ENCODE results near the gene ZNF362.

DNA sequence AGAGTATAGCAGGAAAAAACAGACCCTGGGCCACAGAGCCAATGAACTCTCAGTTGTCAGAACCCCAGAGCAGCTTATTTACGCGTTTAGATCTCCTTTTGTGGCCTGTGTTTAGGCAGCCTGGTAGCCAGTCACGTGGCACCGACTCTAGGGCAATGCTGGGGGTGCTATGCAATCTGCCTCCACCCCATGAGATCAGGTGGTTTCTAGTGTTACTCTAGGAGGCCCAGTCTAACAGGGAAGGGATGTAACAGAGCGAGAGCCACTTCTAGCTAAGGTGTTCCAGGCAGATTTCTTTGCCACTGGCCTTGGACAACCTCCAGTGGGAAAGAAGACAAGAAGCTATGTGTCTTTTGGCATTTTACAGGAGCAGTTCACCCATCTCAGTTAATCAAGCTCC, 76.6 kb downstream of the ZNF362 start:
- TF ChIP-seq, protein P1, sequence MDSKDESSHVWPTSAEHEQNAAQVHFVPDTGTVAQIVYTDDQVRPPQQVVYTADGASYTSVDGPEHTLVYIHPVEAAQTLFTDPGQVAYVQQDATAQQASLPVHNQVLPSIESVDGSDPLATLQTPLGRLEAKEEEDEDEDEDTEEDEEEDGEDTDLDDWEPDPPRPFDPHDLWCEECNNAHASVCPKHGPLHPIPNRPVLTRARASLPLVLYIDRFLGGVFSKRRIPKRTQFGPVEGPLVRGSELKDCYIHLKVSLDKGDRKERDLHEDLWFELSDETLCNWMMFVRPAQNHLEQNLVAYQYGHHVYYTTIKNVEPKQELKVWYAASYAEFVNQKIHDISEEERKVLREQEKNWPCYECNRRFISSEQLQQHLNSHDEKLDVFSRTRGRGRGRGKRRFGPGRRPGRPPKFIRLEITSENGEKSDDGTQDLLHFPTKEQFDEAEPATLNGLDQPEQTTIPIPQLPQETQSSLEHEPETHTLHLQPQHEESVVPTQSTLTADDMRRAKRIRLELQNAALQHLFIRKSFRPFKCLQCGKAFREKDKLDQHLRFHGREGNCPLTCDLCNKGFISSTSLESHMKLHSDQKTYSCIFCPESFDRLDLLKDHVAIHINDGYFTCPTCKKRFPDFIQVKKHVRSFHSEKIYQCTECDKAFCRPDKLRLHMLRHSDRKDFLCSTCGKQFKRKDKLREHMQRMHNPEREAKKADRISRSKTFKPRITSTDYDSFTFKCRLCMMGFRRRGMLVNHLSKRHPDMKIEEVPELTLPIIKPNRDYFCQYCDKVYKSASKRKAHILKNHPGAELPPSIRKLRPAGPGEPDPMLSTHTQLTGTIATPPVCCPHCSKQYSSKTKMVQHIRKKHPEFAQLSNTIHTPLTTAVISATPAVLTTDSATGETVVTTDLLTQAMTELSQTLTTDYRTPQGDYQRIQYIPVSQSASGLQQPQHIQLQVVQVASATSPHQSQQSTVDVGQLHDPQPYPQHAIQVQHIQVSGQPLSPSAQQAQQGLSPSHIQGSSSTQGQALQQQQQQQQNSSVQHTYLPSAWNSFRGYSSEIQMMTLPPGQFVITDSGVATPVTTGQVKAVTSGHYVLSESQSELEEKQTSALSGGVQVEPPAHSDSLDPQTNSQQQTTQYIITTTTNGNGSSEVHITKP (CRISPR knock-in tag; IDR thresholded peaks at IDR 0.05; ENCODE audit: low read depth): no peak
- TF ChIP-seq TCF7L2 (IDR thresholded peaks at IDR 0.05; ENCODE audit: low read depth, low read length): no peak
- TF ChIP-seq, protein P2, sequence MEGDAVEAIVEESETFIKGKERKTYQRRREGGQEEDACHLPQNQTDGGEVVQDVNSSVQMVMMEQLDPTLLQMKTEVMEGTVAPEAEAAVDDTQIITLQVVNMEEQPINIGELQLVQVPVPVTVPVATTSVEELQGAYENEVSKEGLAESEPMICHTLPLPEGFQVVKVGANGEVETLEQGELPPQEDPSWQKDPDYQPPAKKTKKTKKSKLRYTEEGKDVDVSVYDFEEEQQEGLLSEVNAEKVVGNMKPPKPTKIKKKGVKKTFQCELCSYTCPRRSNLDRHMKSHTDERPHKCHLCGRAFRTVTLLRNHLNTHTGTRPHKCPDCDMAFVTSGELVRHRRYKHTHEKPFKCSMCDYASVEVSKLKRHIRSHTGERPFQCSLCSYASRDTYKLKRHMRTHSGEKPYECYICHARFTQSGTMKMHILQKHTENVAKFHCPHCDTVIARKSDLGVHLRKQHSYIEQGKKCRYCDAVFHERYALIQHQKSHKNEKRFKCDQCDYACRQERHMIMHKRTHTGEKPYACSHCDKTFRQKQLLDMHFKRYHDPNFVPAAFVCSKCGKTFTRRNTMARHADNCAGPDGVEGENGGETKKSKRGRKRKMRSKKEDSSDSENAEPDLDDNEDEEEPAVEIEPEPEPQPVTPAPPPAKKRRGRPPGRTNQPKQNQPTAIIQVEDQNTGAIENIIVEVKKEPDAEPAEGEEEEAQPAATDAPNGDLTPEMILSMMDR (CRISPR knock-in tag; IDR thresholded peaks at IDR 0.05): no peak
- TF ChIP-seq MEF2D (CRISPR knock-in tag; IDR thresholded peaks at IDR 0.05): no peak
- TF ChIP-seq, protein P3, sequence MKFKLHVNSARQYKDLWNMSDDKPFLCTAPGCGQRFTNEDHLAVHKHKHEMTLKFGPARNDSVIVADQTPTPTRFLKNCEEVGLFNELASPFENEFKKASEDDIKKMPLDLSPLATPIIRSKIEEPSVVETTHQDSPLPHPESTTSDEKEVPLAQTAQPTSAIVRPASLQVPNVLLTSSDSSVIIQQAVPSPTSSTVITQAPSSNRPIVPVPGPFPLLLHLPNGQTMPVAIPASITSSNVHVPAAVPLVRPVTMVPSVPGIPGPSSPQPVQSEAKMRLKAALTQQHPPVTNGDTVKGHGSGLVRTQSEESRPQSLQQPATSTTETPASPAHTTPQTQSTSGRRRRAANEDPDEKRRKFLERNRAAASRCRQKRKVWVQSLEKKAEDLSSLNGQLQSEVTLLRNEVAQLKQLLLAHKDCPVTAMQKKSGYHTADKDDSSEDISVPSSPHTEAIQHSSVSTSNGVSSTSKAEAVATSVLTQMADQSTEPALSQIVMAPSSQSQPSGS (CRISPR knock-in tag; IDR thresholded peaks at IDR 0.05): no peak
- TF ChIP-seq, protein P4, sequence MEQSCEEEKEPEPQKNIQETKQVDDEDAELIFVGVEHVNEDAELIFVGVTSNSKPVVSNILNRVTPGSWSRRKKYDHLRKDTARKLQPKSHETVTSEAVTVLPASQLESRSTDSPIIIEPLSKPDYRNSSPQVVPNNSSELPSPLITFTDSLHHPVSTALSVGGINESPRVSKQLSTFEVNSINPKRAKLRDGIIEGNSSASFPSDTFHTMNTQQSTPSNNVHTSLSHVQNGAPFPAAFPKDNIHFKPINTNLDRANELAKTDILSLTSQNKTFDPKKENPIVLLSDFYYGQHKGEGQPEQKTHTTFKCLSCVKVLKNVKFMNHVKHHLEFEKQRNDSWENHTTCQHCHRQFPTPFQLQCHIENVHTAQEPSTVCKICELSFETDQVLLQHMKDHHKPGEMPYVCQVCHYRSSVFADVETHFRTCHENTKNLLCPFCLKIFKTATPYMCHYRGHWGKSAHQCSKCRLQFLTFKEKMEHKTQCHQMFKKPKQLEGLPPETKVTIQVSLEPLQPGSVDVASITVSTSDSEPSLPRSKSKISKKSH (CRISPR knock-in tag; IDR thresholded peaks at IDR 0.05; ENCODE audit: borderline replicate concordance): no peak
- no peak for TF ChIP-seq ZNF350 (CRISPR knock-in tag; IDR thresholded peaks at IDR 0.05; ENCODE audit: borderline replicate concordance, low read depth)
- TF ChIP-seq RBM22 (optimal IDR thresholded peaks at IDR 0.05; ENCODE audit: low read length): no peak
- no peak for TF ChIP-seq POLR2A (IDR thresholded peaks at IDR 0.05; ENCODE audit: insufficient read depth in 1 of 2, low read depth in 2 of 2, low read length in 2 of 2)
- no peak for TF ChIP-seq ELF4 (CRISPR knock-in tag; IDR thresholded peaks at IDR 0.05; ENCODE audit: borderline replicate concordance)
- no peak for TF ChIP-seq ZNF264 (CRISPR knock-in tag; IDR thresholded peaks at IDR 0.05)
- TF ChIP-seq, protein P5, sequence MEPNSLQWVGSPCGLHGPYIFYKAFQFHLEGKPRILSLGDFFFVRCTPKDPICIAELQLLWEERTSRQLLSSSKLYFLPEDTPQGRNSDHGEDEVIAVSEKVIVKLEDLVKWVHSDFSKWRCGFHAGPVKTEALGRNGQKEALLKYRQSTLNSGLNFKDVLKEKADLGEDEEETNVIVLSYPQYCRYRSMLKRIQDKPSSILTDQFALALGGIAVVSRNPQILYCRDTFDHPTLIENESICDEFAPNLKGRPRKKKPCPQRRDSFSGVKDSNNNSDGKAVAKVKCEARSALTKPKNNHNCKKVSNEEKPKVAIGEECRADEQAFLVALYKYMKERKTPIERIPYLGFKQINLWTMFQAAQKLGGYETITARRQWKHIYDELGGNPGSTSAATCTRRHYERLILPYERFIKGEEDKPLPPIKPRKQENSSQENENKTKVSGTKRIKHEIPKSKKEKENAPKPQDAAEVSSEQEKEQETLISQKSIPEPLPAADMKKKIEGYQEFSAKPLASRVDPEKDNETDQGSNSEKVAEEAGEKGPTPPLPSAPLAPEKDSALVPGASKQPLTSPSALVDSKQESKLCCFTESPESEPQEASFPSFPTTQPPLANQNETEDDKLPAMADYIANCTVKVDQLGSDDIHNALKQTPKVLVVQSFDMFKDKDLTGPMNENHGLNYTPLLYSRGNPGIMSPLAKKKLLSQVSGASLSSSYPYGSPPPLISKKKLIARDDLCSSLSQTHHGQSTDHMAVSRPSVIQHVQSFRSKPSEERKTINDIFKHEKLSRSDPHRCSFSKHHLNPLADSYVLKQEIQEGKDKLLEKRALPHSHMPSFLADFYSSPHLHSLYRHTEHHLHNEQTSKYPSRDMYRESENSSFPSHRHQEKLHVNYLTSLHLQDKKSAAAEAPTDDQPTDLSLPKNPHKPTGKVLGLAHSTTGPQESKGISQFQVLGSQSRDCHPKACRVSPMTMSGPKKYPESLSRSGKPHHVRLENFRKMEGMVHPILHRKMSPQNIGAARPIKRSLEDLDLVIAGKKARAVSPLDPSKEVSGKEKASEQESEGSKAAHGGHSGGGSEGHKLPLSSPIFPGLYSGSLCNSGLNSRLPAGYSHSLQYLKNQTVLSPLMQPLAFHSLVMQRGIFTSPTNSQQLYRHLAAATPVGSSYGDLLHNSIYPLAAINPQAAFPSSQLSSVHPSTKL (CRISPR knock-in tag; IDR thresholded peaks at IDR 0.05): no peak
- TF ChIP-seq TOE1 (CRISPR knock-in tag; IDR thresholded peaks at IDR 0.05): no peak

Measured in HepG2 (cell line).